Prostate gland (tissue), 2 donors: Measurements from ENCODE around the gene CD180. TPM values are rescaled to one million over a fixed set of nuclear protein-coding genes. Genes with fewer than 3 reads are reported as not detected.
A peak's percentile ranks its signal among the peaks of the same experiment; 100 is the strongest.

Experiments used
- DNase-seq: peaks from one replicate; pipeline ENCODE4 v3.0.0-alpha.2; 2019; ENCODE audit warnings: low spot score
- H3K27ac ChIP-seq, 2 donors: fragments of 200-600 bp; sonication (generic); 2 replicates each; pipeline ENCODE4 v1.5.1; 2017 to 2019
- H3K27me3 ChIP-seq: fragments of 200-600 bp; sonication (generic); replicated peaks from 2 replicates; pipeline ENCODE4 v1.5.1; 2019; ENCODE audit not compliant: insufficient read depth
- H3K36me3 ChIP-seq, 2 donors: fragments of 200-600 bp; sonication (generic); 1 replicate in 1 of 2; 2 replicates in 1 of 2; pipeline versions ENCODE4 v1.5.1 to v1.8.1; 2017 to 2019
- H3K4me1 ChIP-seq: fragments of 200-600 bp; sonication (generic); replicated peaks from 2 replicates; pipeline ENCODE4 v1.5.1; 2019
- H3K4me3 ChIP-seq, 2 donors: fragments of 200-600 bp; sonication (generic); 2 replicates each; pipeline ENCODE4 v1.5.1; 2017 to 2019
- H3K9me3 ChIP-seq: fragments of 200-600 bp; sonication (generic); 2 replicates; pipeline ENCODE4 v1.5.1; 2017
- POLR2A ChIP-seq: fragments of 450-650 bp; IDR thresholded peaks from one replicate; pipeline ENCODE4 v1.6.1; 2016; ENCODE audit warnings: antibody characterized with exemption, mild to moderate bottlenecking
- POLR2AphosphoS5 ChIP-seq: sonication (generic); formaldehyde crosslinking; IDR thresholded peaks from one replicate; pipeline ENCODE4 v1.6.1; 2017; ENCODE audit warnings: antibody characterized with exemption
- WGBS: methylation state at CpG from one replicate; pipeline ENCODE4 v1.1.5; 2018; 5-methylcytosine and 5-hydroxymethylcytosine counted together
- intact Hi-C: fragments of 100-400 bp; cut with DNase I; formaldehyde crosslinking; loops from one replicate; pipeline ENCODE4 v1.14.2; 2022
- total RNA-seq, 2 donors: library from RNA; depleted of rRNA; stranded (reverse); fragments of >200 nt; gene quantifications; one replicate each; pipeline ENCODE4 v1.1.0, GENCODE V29; 2016
- TF ChIP-seq, protein P1 (sequence below), 4 experiments: fragments of 200-600 bp in 2 of 4; fragments of 450-650 bp in 2 of 4; sonication (generic) in 2 of 4; IDR thresholded peaks; 1 replicate in 3 of 4; 2 replicates in 1 of 4; pipeline ENCODE4 v1.5.1; 2016 to 2019; ENCODE audit warnings: antibody characterized with exemption in 4 of 4, mild to moderate bottlenecking in 2 of 4, moderate library complexity in 2 of 4

The CD180 gene
- total RNA-seq, 2 donors from 2014 or later = 0.18 to 0.68 TPM

DNA sequence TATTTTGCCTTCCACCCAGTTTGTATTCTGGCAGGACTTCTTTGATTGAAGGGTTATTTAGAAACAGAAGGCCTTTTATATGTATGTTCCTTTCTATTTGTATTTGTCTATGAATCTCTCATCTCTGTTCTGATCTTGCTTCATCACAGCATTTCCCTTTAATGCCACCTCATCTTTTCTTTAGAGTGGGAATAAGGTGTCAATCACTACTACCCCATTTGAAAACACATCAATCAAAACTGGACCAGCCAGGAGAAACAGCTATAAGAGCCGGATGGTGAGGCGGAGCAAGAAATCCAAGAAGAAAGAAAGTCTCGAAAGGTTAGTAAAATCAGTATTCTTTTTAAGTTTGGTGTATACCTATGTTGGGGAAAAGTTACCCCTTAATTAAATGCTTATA, 36.3 kb downstream of the CD180 start:
- TF ChIP-seq POLR2AphosphoS5 (peak; percentile 43), POLR2A (no peak)
- H3K36me3 ChIP-seq = peaks cover 0 to 4% of the 10 kb centered on the region in 2 donors
- intact Hi-C loops = loop anchor here (10.0 kb wide), 1 partner anchor 1115 kb away; no protein-coding TSS in a partner anchor
- no peaks in the 10 kb centered on the region for H3K9me3 ChIP-seq
- peak overlapping the region in 1 of 2 donors; percentile 62 for H3K27ac ChIP-seq
- no peaks in the 10 kb centered on the region for H3K27me3 ChIP-seq
- peaks cover 3% of the 10 kb centered on the region for H3K4me1 ChIP-seq
- WGBS = 55% methylated on average over 3 of the region's 3 CpGs
- no peak for DNase-seq
- no peak overlapping the region for H3K4me3 ChIP-seq

DNA sequence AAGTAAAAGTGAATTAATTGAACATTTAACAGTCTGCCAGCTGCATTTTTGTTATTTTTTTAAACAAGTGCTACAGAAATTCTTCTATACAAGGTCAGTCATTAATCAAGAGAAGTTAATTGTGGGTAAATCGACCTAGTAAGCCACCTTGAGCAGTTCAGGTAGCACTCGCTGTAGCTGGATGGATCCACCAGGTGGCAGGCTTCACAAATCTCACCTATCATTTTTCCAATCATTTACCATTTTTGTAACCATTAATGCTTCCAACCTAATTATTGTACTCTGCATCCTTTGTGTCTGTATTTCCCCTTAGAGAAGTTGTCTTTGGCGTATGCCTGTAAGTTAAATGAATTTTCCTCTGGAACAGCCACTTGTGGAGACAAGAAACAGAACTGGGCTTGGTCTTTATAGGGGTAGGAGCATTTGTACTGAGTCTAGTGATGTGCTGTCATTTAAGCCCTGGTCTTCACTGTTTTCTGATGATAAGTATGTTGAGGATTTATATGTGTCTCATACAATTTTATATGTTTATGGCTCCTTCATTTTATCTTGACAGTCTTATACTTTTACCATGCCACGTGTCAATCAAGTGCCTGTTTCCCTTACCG, 39.5 kb downstream of the CD180 start:
- no peak for TF ChIP-seq POLR2AphosphoS5
- TF ChIP-seq, protein P1, sequence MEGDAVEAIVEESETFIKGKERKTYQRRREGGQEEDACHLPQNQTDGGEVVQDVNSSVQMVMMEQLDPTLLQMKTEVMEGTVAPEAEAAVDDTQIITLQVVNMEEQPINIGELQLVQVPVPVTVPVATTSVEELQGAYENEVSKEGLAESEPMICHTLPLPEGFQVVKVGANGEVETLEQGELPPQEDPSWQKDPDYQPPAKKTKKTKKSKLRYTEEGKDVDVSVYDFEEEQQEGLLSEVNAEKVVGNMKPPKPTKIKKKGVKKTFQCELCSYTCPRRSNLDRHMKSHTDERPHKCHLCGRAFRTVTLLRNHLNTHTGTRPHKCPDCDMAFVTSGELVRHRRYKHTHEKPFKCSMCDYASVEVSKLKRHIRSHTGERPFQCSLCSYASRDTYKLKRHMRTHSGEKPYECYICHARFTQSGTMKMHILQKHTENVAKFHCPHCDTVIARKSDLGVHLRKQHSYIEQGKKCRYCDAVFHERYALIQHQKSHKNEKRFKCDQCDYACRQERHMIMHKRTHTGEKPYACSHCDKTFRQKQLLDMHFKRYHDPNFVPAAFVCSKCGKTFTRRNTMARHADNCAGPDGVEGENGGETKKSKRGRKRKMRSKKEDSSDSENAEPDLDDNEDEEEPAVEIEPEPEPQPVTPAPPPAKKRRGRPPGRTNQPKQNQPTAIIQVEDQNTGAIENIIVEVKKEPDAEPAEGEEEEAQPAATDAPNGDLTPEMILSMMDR (IDR thresholded peaks at IDR 0.05) = peak; percentile 60 to 86 (median 71)
- 47% methylated on average over 5 of the region's 5 CpGs for WGBS
- DNase-seq = no peak
- no peak overlapping the region for H3K27ac ChIP-seq
- peaks cover 3% of the 10 kb centered on the region for H3K4me1 ChIP-seq
- H3K36me3 ChIP-seq = no peaks in the 10 kb centered on the region
- H3K27me3 ChIP-seq = no peaks in the 10 kb centered on the region
- H3K9me3 ChIP-seq = no peaks in the 10 kb centered on the region
- H3K4me3 ChIP-seq = no peak overlapping the region
- intact Hi-C loops = loop anchor here (2.0 kb wide), 1 partner anchor 52 kb away; no protein-coding TSS in a partner anchor

- Histone ChIP-seq H3K36me3 (no peaks in the 10 kb centered on the region), H3K27ac (peak overlapping the region; percentile 18 to 20), H3K4me3 (no peak overlapping the region), H3K27me3 (no peaks in the 10 kb centered on the region), H3K9me3 (no peaks in the 10 kb centered on the region), H3K4me1 (no peaks in the 10 kb centered on the region)
- TF ChIP-seq, protein P1 (IDR thresholded peaks at IDR 0.05) = no peak
- TF ChIP-seq POLR2AphosphoS5 = peak; percentile 84
- intact Hi-C loops = no loop called here
- DNase-seq = peak; percentile 79
- 18% methylated on average over 5 of the region's 5 CpGs for WGBS
Measured at GRCh38 chr5:67154556-67155206, 41.9 kb downstream of the CD180 start.

- H3K27ac ChIP-seq = no peak overlapping the region
- TF ChIP-seq, protein P1 (IDR thresholded peaks at IDR 0.05) = no peak
- TF ChIP-seq POLR2A = no peak
- TF ChIP-seq POLR2AphosphoS5 = no peak
- H3K27me3 ChIP-seq = no peaks in the 10 kb centered on the region
- 55% methylated on average over 2 of the region's 2 CpGs for WGBS
- intact Hi-C loops = no loop called here
- no peak overlapping the region for H3K4me3 ChIP-seq
- no peak for DNase-seq
- no peaks in the 10 kb centered on the region for H3K4me1 ChIP-seq
- no peaks in the 10 kb centered on the region for H3K36me3 ChIP-seq
- no peaks in the 10 kb centered on the region for H3K9me3 ChIP-seq
Measured at GRCh38 chr5:67153292-67153691, 43.3 kb downstream of the CD180 start.

- Histone ChIP-seq H3K36me3 (no peaks in the 10 kb centered on the region), H3K4me1 (no peaks in the 10 kb centered on the region), H3K4me3 (no peak overlapping the region), H3K9me3 (no peaks in the 10 kb centered on the region), H3K27me3 (no peaks in the 10 kb centered on the region), H3K27ac (no peak overlapping the region)
- 100% methylated on average over 6 of the region's 6 CpGs for WGBS
- DNase-seq = no peak
- TF ChIP-seq POLR2A = no peak
- TF ChIP-seq, protein P1 (IDR thresholded peaks at IDR 0.05) = no peak
- no peak for TF ChIP-seq POLR2AphosphoS5
- intact Hi-C loops = no loop called here
Measured at GRCh38 chr5:67152400-67152799, 44.2 kb downstream of the CD180 start.
